HEK293 (cell line): ENCODE measurements around the gene HS3ST3A1.

Source experiments
- MYNN ChIP-seq: fragments of 450-650 bp; formaldehyde crosslinking; IDR thresholded peaks from 2 replicates; pipeline ENCODE4 v1.5.1; 2016; ENCODE audit warnings: missing biosample characterization, missing genetic modification characterization, borderline replicate concordance
- SP2 ChIP-seq: fragments of 450-650 bp; formaldehyde crosslinking; IDR thresholded peaks from 2 replicates; pipeline ENCODE4 v1.5.1; 2016; ENCODE audit warnings: missing biosample characterization, missing genetic modification characterization
- YY1 ChIP-seq: fragments of 450-650 bp; formaldehyde crosslinking; IDR thresholded peaks from 2 replicates; pipeline ENCODE4 v1.5.1; 2018; ENCODE audit warnings: missing biosample characterization, missing genetic modification characterization
- ZBTB10 ChIP-seq: fragments of 450-650 bp; formaldehyde crosslinking; IDR thresholded peaks from 2 replicates; pipeline ENCODE4 v1.5.1; 2016; ENCODE audit warnings: missing biosample characterization, missing genetic modification characterization
- ZNF16 ChIP-seq: fragments of 450-650 bp; formaldehyde crosslinking; IDR thresholded peaks from 2 replicates; pipeline ENCODE4 v1.5.1; 2016; ENCODE audit warnings: low read depth, missing biosample characterization, missing genetic modification characterization
- ZNF274 ChIP-seq, 2 experiments: fragments of 200-500 bp in 1 of 2; fragments of 450-650 bp in 1 of 2; sonication (Bioruptor generic) in 1 of 2; formaldehyde crosslinking in 1 of 2; IDR thresholded peaks; 2 replicates each; pipeline versions ENCODE4 v1.5.1 to v1.6.1; 2014 to 2016; ENCODE audit warnings: borderline replicate concordance in 1 of 2, inconsistent platforms in 1 of 2, low read length in 1 of 2, missing biosample characterization in 1 of 2, missing genetic modification characterization in 1 of 2
- ZNF501 ChIP-seq: fragments of 450-650 bp; formaldehyde crosslinking; IDR thresholded peaks from 2 replicates; pipeline ENCODE4 v1.5.1; 2016; ENCODE audit warnings: missing biosample characterization, missing genetic modification characterization
- ZNF561 ChIP-seq: fragments of 450-650 bp; IDR thresholded peaks from 2 replicates; pipeline ENCODE4 v1.5.1; 2018; ENCODE audit warnings: missing biosample characterization, missing genetic modification characterization, borderline replicate concordance
- ZSCAN16 ChIP-seq: fragments of 450-650 bp; formaldehyde crosslinking; IDR thresholded peaks from 2 replicates; pipeline ENCODE4 v1.5.1; 2016; ENCODE audit warnings: missing biosample characterization, missing genetic modification characterization
- TF ChIP-seq, protein P1 (sequence below): fragments of 450-650 bp; IDR thresholded peaks from 2 replicates; pipeline ENCODE4 v1.5.1; 2018; ENCODE audit warnings: missing biosample characterization, missing genetic modification characterization
- TF ChIP-seq, protein P2 (sequence below): fragments of 450-650 bp; formaldehyde crosslinking; IDR thresholded peaks from 2 replicates; pipeline ENCODE4 v1.5.1; 2016; ENCODE audit warnings: missing biosample characterization, missing genetic modification characterization
- TF ChIP-seq, protein P3 (sequence below): fragments of 450-650 bp; formaldehyde crosslinking; IDR thresholded peaks from 2 replicates; pipeline ENCODE4 v1.5.1; 2016; ENCODE audit warnings: missing biosample characterization, missing genetic modification characterization

GRCh38 chr17:13562271-13562800 is 39.4 kb downstream of the HS3ST3A1 start:
- TF ChIP-seq SP2 (tag by site-specific recombination), result no peak
- no peak for TF ChIP-seq MYNN
- TF ChIP-seq ZNF274 (IDR thresholded peaks at IDR 0.05; ENCODE audit: low read length), result no peak
- TF ChIP-seq ZNF274 (tag by site-specific recombination; IDR thresholded peaks at IDR 0.05; ENCODE audit: borderline replicate concordance), result no peak
- no peak for TF ChIP-seq ZNF561
- TF ChIP-seq ZSCAN16 (tag by site-specific recombination), result no peak
- TF ChIP-seq YY1 (tag by site-specific recombination), result 0 out of 2 replicates have a peak, but pooled peaks have one; percentile 17
- TF ChIP-seq ZNF16 (tag by site-specific recombination), result no peak
- TF ChIP-seq, protein P1, sequence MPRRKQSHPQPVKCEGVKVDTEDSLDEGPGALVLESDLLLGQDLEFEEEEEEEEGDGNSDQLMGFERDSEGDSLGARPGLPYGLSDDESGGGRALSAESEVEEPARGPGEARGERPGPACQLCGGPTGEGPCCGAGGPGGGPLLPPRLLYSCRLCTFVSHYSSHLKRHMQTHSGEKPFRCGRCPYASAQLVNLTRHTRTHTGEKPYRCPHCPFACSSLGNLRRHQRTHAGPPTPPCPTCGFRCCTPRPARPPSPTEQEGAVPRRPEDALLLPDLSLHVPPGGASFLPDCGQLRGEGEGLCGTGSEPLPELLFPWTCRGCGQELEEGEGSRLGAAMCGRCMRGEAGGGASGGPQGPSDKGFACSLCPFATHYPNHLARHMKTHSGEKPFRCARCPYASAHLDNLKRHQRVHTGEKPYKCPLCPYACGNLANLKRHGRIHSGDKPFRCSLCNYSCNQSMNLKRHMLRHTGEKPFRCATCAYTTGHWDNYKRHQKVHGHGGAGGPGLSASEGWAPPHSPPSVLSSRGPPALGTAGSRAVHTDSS (tag by site-specific recombination), result no peak
- TF ChIP-seq, protein P2, sequence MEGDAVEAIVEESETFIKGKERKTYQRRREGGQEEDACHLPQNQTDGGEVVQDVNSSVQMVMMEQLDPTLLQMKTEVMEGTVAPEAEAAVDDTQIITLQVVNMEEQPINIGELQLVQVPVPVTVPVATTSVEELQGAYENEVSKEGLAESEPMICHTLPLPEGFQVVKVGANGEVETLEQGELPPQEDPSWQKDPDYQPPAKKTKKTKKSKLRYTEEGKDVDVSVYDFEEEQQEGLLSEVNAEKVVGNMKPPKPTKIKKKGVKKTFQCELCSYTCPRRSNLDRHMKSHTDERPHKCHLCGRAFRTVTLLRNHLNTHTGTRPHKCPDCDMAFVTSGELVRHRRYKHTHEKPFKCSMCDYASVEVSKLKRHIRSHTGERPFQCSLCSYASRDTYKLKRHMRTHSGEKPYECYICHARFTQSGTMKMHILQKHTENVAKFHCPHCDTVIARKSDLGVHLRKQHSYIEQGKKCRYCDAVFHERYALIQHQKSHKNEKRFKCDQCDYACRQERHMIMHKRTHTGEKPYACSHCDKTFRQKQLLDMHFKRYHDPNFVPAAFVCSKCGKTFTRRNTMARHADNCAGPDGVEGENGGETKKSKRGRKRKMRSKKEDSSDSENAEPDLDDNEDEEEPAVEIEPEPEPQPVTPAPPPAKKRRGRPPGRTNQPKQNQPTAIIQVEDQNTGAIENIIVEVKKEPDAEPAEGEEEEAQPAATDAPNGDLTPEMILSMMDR, result no peak
- TF ChIP-seq ZNF501, result peak; percentile 69; the same call in 1 of the 2 replicates
- TF ChIP-seq, protein P3, sequence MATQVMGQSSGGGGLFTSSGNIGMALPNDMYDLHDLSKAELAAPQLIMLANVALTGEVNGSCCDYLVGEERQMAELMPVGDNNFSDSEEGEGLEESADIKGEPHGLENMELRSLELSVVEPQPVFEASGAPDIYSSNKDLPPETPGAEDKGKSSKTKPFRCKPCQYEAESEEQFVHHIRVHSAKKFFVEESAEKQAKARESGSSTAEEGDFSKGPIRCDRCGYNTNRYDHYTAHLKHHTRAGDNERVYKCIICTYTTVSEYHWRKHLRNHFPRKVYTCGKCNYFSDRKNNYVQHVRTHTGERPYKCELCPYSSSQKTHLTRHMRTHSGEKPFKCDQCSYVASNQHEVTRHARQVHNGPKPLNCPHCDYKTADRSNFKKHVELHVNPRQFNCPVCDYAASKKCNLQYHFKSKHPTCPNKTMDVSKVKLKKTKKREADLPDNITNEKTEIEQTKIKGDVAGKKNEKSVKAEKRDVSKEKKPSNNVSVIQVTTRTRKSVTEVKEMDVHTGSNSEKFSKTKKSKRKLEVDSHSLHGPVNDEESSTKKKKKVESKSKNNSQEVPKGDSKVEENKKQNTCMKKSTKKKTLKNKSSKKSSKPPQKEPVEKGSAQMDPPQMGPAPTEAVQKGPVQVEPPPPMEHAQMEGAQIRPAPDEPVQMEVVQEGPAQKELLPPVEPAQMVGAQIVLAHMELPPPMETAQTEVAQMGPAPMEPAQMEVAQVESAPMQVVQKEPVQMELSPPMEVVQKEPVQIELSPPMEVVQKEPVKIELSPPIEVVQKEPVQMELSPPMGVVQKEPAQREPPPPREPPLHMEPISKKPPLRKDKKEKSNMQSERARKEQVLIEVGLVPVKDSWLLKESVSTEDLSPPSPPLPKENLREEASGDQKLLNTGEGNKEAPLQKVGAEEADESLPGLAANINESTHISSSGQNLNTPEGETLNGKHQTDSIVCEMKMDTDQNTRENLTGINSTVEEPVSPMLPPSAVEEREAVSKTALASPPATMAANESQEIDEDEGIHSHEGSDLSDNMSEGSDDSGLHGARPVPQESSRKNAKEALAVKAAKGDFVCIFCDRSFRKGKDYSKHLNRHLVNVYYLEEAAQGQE (tag by site-specific recombination), result no peak
- TF ChIP-seq ZBTB10 (tag by site-specific recombination), result no peak
